HCT116 (cell line): ENCODE measurements around the gene OGG1. TPM values are rescaled to one million over a fixed set of nuclear protein-coding genes. Genes with fewer than 3 reads are reported as not detected.

Experiments
- ATAC-seq: fragments of 200-7000 bp; cut with Tn5 transposase; 2 replicates; pipeline ENCODE4 v1.9.1; 2020; ENCODE audit warnings: mild to moderate bottlenecking, moderate library complexity
- BruUV-seq: library from RNA; stranded (reverse); fragments of 400-500 nt; replicated peaks from 2 replicates; lab custom pipeline; 2021; lab: Mats Ljungman, UMichigan
- CTCF ChIA-PET: fragments of 300-600 bp; sonication (Branson Sonifier 250); formaldehyde crosslinking; loops from one replicate; lab custom pipeline; 2021; ENCODE audit warnings: antibody characterized with exemption; lab: Charles Lee
- POLR2A ChIA-PET: fragments of 300-600, 350-600 bp; sonication (Branson Sonifier 250); formaldehyde crosslinking; loops from one replicate; lab custom pipeline; 2021; ENCODE audit warnings: antibody characterized with exemption; lab: Charles Lee
- RAD21 ChIA-PET, 2 experiments: fragments of 300-600 bp; sonication (Branson Sonifier 250); formaldehyde crosslinking; loops; one replicate each; lab custom pipeline; 2023; ENCODE audit warnings: low total read pairs in 2 of 2; ENCODE audit not compliant: uncharacterized antibody in 2 of 2, unreplicated experiment in 2 of 2, low non-redundant PET in 1 of 2; lab: Charles Lee
- DNase-seq: peaks from one replicate; pipeline ENCODE4 v3.0.0-alpha.2; 2010; ENCODE audit warnings: low read depth, low spot score
- H2AFZ ChIP-seq: fragments of 200-600 bp; shearing (Covaris generic), sonication (generic); 2 replicates; pipeline ENCODE4 v1.6.1; 2017; ENCODE audit warnings: low read depth, mixed run types, mixed read lengths, antibody characterized with exemption, low read length; ENCODE audit not compliant: poor library complexity, severe bottlenecking
- H3K27ac ChIP-seq: 2 replicates; pipeline ENCODE4 v1.5.1; 2012; ENCODE audit warnings: low read depth, low read length
- H3K27me3 ChIP-seq: fragments of 200-600 bp; sonication (generic); 2 replicates; pipeline ENCODE4 v1.6.1; 2016; ENCODE audit warnings: mixed run types, low read length, mixed read lengths; ENCODE audit not compliant: insufficient read depth
- H3K36me3 ChIP-seq, 2 experiments: fragments of 200-500 bp in 1 of 2; fragments of 200-600 bp in 1 of 2; sonication (Bioruptor generic) in 1 of 2; sonication (generic) in 1 of 2; 2 replicates each; pipeline versions ENCODE4 v1.5.1 to v1.6.1; 2014 to 2016; ENCODE audit warnings: low read length in 2 of 2, inconsistent platforms in 1 of 2, mixed read lengths in 1 of 2, mixed run types in 1 of 2; ENCODE audit not compliant: insufficient read depth in 2 of 2, control insufficient read depth in 1 of 2
- H3K4me1 ChIP-seq, 2 experiments: fragments of 200-600 bp in 1 of 2; sonication (generic) in 1 of 2; 2 replicates each; pipeline versions ENCODE4 v1.5.1 to v1.6.1; 2012 to 2017; ENCODE audit warnings: low read length in 2 of 2, inconsistent platforms in 1 of 2, mild to moderate bottlenecking in 1 of 2, mixed read lengths in 1 of 2, mixed run types in 1 of 2, moderate library complexity in 1 of 2; ENCODE audit not compliant: insufficient read depth in 2 of 2, control insufficient read depth in 1 of 2
- H3K4me2 ChIP-seq: fragments of 200-600 bp; sonication (generic); 2 replicates; pipeline ENCODE4 v1.6.1; 2017; ENCODE audit warnings: mixed run types, low read length, mixed read lengths
- H3K4me3 ChIP-seq, 2 experiments: fragments of 200-600 bp in 1 of 2; sonication (generic) in 1 of 2; replicated peaks in 1 of 2; 2 replicates each; pipeline ENCODE4 v1.5.1; 2011 to 2016; ENCODE audit warnings: low read length in 2 of 2, control low read depth in 1 of 2, low read depth in 1 of 2, mild to moderate bottlenecking in 1 of 2, mixed read lengths in 1 of 2, mixed run types in 1 of 2
- H3K79me2 ChIP-seq: fragments of 200-600 bp; sonication (generic); 2 replicates; pipeline ENCODE4 v1.6.1; 2017; ENCODE audit warnings: mild to moderate bottlenecking, mixed run types, low read length, moderate library complexity, mixed read lengths; ENCODE audit not compliant: insufficient read depth
- H3K9ac ChIP-seq: fragments of 200-600 bp; sonication (generic); 2 replicates; pipeline ENCODE4 v1.6.1; 2016; ENCODE audit warnings: low read length, mixed read lengths
- H3K9me2 ChIP-seq: fragments of 200-600 bp; sonication (generic), shearing (Covaris generic); 2 replicates; pipeline ENCODE4 v1.6.1; 2017; ENCODE audit warnings: mixed run types, mild to moderate bottlenecking, moderate library complexity; ENCODE audit not compliant: insufficient read depth
- H3K9me3 ChIP-seq, 2 experiments: fragments of 200-500 bp in 1 of 2; fragments of 200-600 bp in 1 of 2; sonication (Bioruptor generic) in 1 of 2; sonication (generic) in 1 of 2; 2 replicates each; pipeline ENCODE4 v1.6.1; 2014 to 2017; ENCODE audit warnings: low read length in 2 of 2, mixed read lengths in 2 of 2, inconsistent platforms in 1 of 2, low read depth in 1 of 2, mild to moderate bottlenecking in 1 of 2, mixed run types in 1 of 2, moderate library complexity in 1 of 2; ENCODE audit not compliant: control insufficient read depth in 1 of 2, insufficient read depth in 1 of 2
- H4K20me1 ChIP-seq: fragments of 200-600 bp; sonication (generic), shearing (Covaris generic); 2 replicates; pipeline ENCODE4 v1.6.1; 2017; ENCODE audit warnings: mixed run types, mild to moderate bottlenecking, moderate library complexity; ENCODE audit not compliant: insufficient read depth
- ATF3 ChIP-seq: IDR thresholded peaks from 2 replicates; pipeline ENCODE4 v1.6.1; 2012
- CBX3 ChIP-seq: IDR thresholded peaks from 2 replicates; pipeline ENCODE4 v1.6.1; 2012; ENCODE audit warnings: low read depth
- CEBPB ChIP-seq: IDR thresholded peaks from 2 replicates; pipeline ENCODE4 v1.6.1; 2012; ENCODE audit warnings: low read depth
- CTCF ChIP-seq, 3 experiments: fragments of 200-600 bp in 1 of 3; sonication (generic) in 1 of 3; IDR thresholded peaks in 2 of 3; conservative IDR thresholded peaks in 1 of 3; 2 replicates each; pipeline ENCODE4 v1.5.1; 2012 to 2017; ENCODE audit warnings: low read depth in 2 of 3, low read length in 2 of 3, antibody characterized with exemption in 1 of 3, borderline replicate concordance in 1 of 3, control low read depth in 1 of 3, mild to moderate bottlenecking in 1 of 3, mixed read lengths in 1 of 3, mixed run types in 1 of 3, moderate library complexity in 1 of 3; ENCODE audit not compliant: insufficient read depth in 1 of 3
- ELF1 ChIP-seq: IDR thresholded peaks from 2 replicates; pipeline ENCODE4 v1.6.1; 2012; ENCODE audit warnings: low read depth, borderline replicate concordance
- EZH2 ChIP-seq: fragments of 200-600 bp; sonication (generic); IDR thresholded peaks from 2 replicates; pipeline ENCODE4 v1.6.1; 2017; ENCODE audit warnings: antibody characterized with exemption, mixed run types
- JUND ChIP-seq: IDR thresholded peaks from 2 replicates; pipeline ENCODE4 v1.6.1; 2012
- POLR2A ChIP-seq: IDR thresholded peaks from 2 replicates; pipeline ENCODE4 v1.7.0; 2011; ENCODE audit warnings: borderline replicate concordance; ENCODE audit not compliant: insufficient read depth, insufficient read length; ENCODE audit errors: extremely low read depth
- SIN3A ChIP-seq: IDR thresholded peaks from 2 replicates; pipeline ENCODE4 v1.6.1; 2012; ENCODE audit warnings: low read depth
- SP1 ChIP-seq: IDR thresholded peaks from 2 replicates; pipeline ENCODE4 v1.6.1; 2012; ENCODE audit warnings: low read depth
- TCF7L2 ChIP-seq: IDR thresholded peaks from 2 replicates; pipeline ENCODE4 v1.7.0; 2011; ENCODE audit warnings: borderline replicate concordance, inconsistent platforms; ENCODE audit not compliant: insufficient read depth, insufficient read length; ENCODE audit errors: extremely low read depth
- YY1 ChIP-seq: IDR thresholded peaks from 2 replicates; pipeline ENCODE4 v1.6.1; 2011; ENCODE audit warnings: low read length, low read depth, moderate library complexity, mild to moderate bottlenecking; ENCODE audit not compliant: insufficient replicate concordance; ENCODE audit errors: extremely low read depth
- ZNF274 ChIP-seq: fragments of 200-500 bp; sonication (Bioruptor generic); IDR thresholded peaks from 2 replicates; pipeline ENCODE4 v1.6.1; 2014; ENCODE audit warnings: mild to moderate bottlenecking, low read depth, low read length, inconsistent platforms
- intact Hi-C: fragments of 100-400 bp; cut with micrococcal nuclease; formaldehyde crosslinking; loops from 2 replicates; pipeline ENCODE4 v1.10.0; 2022
- total RNA-seq: library from RNA; stranded (reverse); gene quantifications from one replicate; pipeline ENCODE4 v1.2.1, GENCODE V29; 2021; ENCODE audit not compliant: unreplicated experiment

OGG1 gene
- total RNA-seq, 1 experiment from 2014 or later = 16.3 TPM

- TF ChIP-seq POLR2A (no peak), CBX3 (no peak), ATF3 (no peak), TCF7L2 (no peak), ZNF274 (no peak), YY1 (no peak), EZH2 (no peak), SIN3A (no peak), ELF1 (no peak)
These were observed 37.3 kb upstream of the OGG1 start (continued) for GRCh38 chr3:9712415-9712814.

- Histone ChIP-seq H2AFZ (no peak overlapping the region), H4K20me1 (no peaks in the 10 kb centered on the region), H3K9ac (no peak overlapping the region), H3K9me3 (no peaks in the 10 kb centered on the region), H3K27ac (no peak overlapping the region), H3K36me3 (no peaks in the 10 kb centered on the region), H3K4me1 (peaks cover 10 to 14% of the 10 kb centered on the region in 2 experiments), H3K27me3 (peaks cover 3% of the 10 kb centered on the region; the same call in 1 of the 2 replicates), H3K9me2 (no peaks in the 10 kb centered on the region), H3K79me2 (no peaks in the 10 kb centered on the region), H3K4me3 (no peak overlapping the region), H3K4me2 (no peak overlapping the region)
- TF ChIP-seq JUND (no peak), CTCF (IDR thresholded peaks at IDR 0.05 in 2 of 3, conservative IDR thresholded peaks at IDR 0.05 in 1 of 3; ENCODE audit: borderline replicate concordance in 1 of 3, insufficient read depth in 1 of 3, low read depth in 2 of 3, low read length in 2 of 3) (no peak), EZH2 (no peak), ATF3 (no peak), YY1 (no peak), SP1 (no peak), CEBPB (no peak), TCF7L2 (no peak), ELF1 (no peak), SIN3A (no peak)
- no peak for DNase-seq
- BruUV-seq = no TSS peak
- POLR2A ChIA-PET = no interaction called here
- no peak for ATAC-seq
- RAD21 ChIA-PET = no interaction called here
- CTCF ChIA-PET = no interaction called here
- intact Hi-C loops = no loop called here
These were observed 36.6 kb upstream of the OGG1 start for GRCh38 chr3:9713142-9713541.
